CD14-positive monocyte (primary cell): ENCODE measurements around the gene KCNG2. TPM values are rescaled to one million over a fixed set of nuclear protein-coding genes. Genes with fewer than 3 reads are reported as not detected.

ENCODE experiments used
- DNase-seq, 3 donors: peaks; one replicate each; pipeline ENCODE4 v3.0.0-alpha.2; 2011 to 2022
- H2AFZ ChIP-seq: 2 replicates; pipeline ENCODE4 v1.6.0; 2012; ENCODE audit warnings: mild to moderate bottlenecking, low read depth, low read length, inconsistent platforms; ENCODE audit not compliant: insufficient read depth, poor library complexity, severe bottlenecking
- H3K27ac ChIP-seq, 2 donors: 1 replicate in 1 of 2; 2 replicates in 1 of 2; pipeline ENCODE4 v1.5.1; 2012 to 2013; ENCODE audit warnings: low read length in 2 of 2, control low read depth in 1 of 2, inconsistent platforms in 1 of 2, low read depth in 1 of 2, mild to moderate bottlenecking in 1 of 2
- H3K27me3 ChIP-seq, 2 donors: one replicate each; pipeline versions ENCODE4 v1.6.0 to v1.6.1; 2011 to 2013; ENCODE audit warnings: low read length in 2 of 2; ENCODE audit not compliant: control insufficient read depth in 2 of 2, insufficient read depth in 2 of 2
- H3K36me3 ChIP-seq, 2 donors: replicated peaks in 1 of 2; 1 replicate in 1 of 2; 2 replicates in 1 of 2; pipeline versions ENCODE4 v1.5.1 to v1.6.1; 2012 to 2013; ENCODE audit warnings: low read length in 2 of 2, control low read depth in 1 of 2, inconsistent platforms in 1 of 2, mild to moderate bottlenecking in 1 of 2; ENCODE audit not compliant: insufficient read depth in 2 of 2, control insufficient read depth in 1 of 2
- H3K4me1 ChIP-seq, 2 donors: 1 replicate in 1 of 2; 2 replicates in 1 of 2; pipeline versions ENCODE4 v1.5.1 to v1.6.1; 2012 to 2013; ENCODE audit warnings: low read length in 2 of 2, control low read depth in 1 of 2, inconsistent platforms in 1 of 2, mild to moderate bottlenecking in 1 of 2, moderate library complexity in 1 of 2; ENCODE audit not compliant: insufficient read depth in 2 of 2, control insufficient read depth in 1 of 2
- H3K4me2 ChIP-seq: replicated peaks from 2 replicates; pipeline ENCODE3; 2012; ENCODE audit warnings: low read length, moderate library complexity, mild to moderate bottlenecking; ENCODE audit not compliant: poor library complexity, severe bottlenecking; ENCODE audit errors: extremely low read depth
- H3K4me3 ChIP-seq, 3 experiments: fragments of 200-600 bp in 1 of 3; sonication (generic) in 1 of 3; replicated peaks in 1 of 3; 1 replicate in 2 of 3; 2 replicates in 1 of 3; pipeline ENCODE4 v1.5.1; 2011 to 2013; ENCODE audit warnings: low read length in 3 of 3, mild to moderate bottlenecking in 3 of 3, control low read depth in 2 of 3, low read depth in 2 of 3, inconsistent platforms in 1 of 3, moderate library complexity in 1 of 3
- H3K79me2 ChIP-seq: 2 replicates; pipeline ENCODE4 v1.6.0; 2012; ENCODE audit warnings: mild to moderate bottlenecking, control low read depth, inconsistent platforms, low read length, moderate library complexity; ENCODE audit not compliant: insufficient read depth
- H3K9ac ChIP-seq: 2 replicates; pipeline ENCODE4 v1.6.0; 2017; ENCODE audit warnings: low read length, mild to moderate bottlenecking; ENCODE audit not compliant: insufficient read depth, poor library complexity, severe bottlenecking
- H3K9me3 ChIP-seq, 2 donors: replicated peaks in 1 of 2; 1 replicate in 1 of 2; 2 replicates in 1 of 2; pipeline versions ENCODE4 v1.5.1 to v1.6.1; 2012 to 2013; ENCODE audit warnings: low read length in 2 of 2, control low read depth in 1 of 2; ENCODE audit not compliant: control insufficient read depth in 1 of 2, insufficient read depth in 1 of 2
- H4K20me1 ChIP-seq: 2 replicates; pipeline ENCODE4 v1.6.0; 2012; ENCODE audit warnings: mild to moderate bottlenecking, low read length, control low read depth, moderate library complexity; ENCODE audit not compliant: insufficient read depth
- H3K27ac Mint-ChIP-seq, 7 donors: one replicate each; pipeline ENCODE4 v1.8.0; 2020; ENCODE audit warnings: mild to moderate bottlenecking in 7 of 7, mixed read lengths in 7 of 7, moderate library complexity in 6 of 7, inconsistent platforms in 2 of 7
- H3K27me3 Mint-ChIP-seq, 3 donors: one replicate each; pipeline ENCODE4 v1.8.0; 2021 to 2022; ENCODE audit warnings: low read depth in 3 of 3, mild to moderate bottlenecking in 3 of 3, mixed read lengths in 3 of 3, moderate library complexity in 3 of 3, inconsistent platforms in 1 of 3
- H3K36me3 Mint-ChIP-seq, 2 donors: one replicate each; pipeline ENCODE4 v1.8.0; 2020; ENCODE audit warnings: mixed read lengths in 2 of 2, inconsistent platforms in 1 of 2, mild to moderate bottlenecking in 1 of 2
- H3K4me1 Mint-ChIP-seq: one replicate; pipeline ENCODE4 v1.8.0; 2020; ENCODE audit warnings: mild to moderate bottlenecking, mixed read lengths
- H3K4me3 Mint-ChIP-seq, 2 donors: one replicate each; pipeline ENCODE4 v1.8.0; 2020; ENCODE audit warnings: mild to moderate bottlenecking in 2 of 2, mixed read lengths in 2 of 2, moderate library complexity in 1 of 2
- H3K9me3 Mint-ChIP-seq, 7 donors: one replicate each; pipeline ENCODE4 v1.8.0; 2020 to 2022; ENCODE audit warnings: mixed read lengths in 7 of 7, mild to moderate bottlenecking in 6 of 7, moderate library complexity in 6 of 7, inconsistent platforms in 2 of 7
- WGBS: methylation state at CpG from one replicate; pipeline ENCODE4 v1.1.5; 2013; ENCODE audit warnings: missing lambda C conversion rate; ENCODE audit not compliant: insufficient coverage; 5-methylcytosine and 5-hydroxymethylcytosine counted together
- intact Hi-C, 2 donors: fragments of 100-400 bp; cut with micrococcal nuclease; formaldehyde crosslinking; loops; one replicate each; pipeline versions ENCODE4 v1.15.0 to v1.15.1; 2023
- polyA plus RNA-seq, 3 donors: library from polyadenylated mRNA; depleted of rRNA in 1 of 3; unstranded in 2 of 3; stranded (reverse) in 1 of 3; fragments of 300-500 nt in 2 of 3; fragments of >200 nt in 1 of 3; fragmentation: Illumina TruSeq in 2 of 3; gene quantifications; 1 replicate in 2 of 3; 2 replicates in 1 of 3; pipeline ENCODE4 v1.2.3, GENCODE V29; 2012 to 2021
- TF ChIP-seq, protein P1 (sequence below): fragments of 200-600 bp; IDR thresholded peaks from one replicate; pipeline ENCODE4 v1.8.0; 2022; ENCODE audit warnings: antibody characterized with exemption, mild to moderate bottlenecking

KCNG2 gene
- polyA plus RNA-seq, 3 donors: 0.04 TPM; not detected in 2

DNA sequence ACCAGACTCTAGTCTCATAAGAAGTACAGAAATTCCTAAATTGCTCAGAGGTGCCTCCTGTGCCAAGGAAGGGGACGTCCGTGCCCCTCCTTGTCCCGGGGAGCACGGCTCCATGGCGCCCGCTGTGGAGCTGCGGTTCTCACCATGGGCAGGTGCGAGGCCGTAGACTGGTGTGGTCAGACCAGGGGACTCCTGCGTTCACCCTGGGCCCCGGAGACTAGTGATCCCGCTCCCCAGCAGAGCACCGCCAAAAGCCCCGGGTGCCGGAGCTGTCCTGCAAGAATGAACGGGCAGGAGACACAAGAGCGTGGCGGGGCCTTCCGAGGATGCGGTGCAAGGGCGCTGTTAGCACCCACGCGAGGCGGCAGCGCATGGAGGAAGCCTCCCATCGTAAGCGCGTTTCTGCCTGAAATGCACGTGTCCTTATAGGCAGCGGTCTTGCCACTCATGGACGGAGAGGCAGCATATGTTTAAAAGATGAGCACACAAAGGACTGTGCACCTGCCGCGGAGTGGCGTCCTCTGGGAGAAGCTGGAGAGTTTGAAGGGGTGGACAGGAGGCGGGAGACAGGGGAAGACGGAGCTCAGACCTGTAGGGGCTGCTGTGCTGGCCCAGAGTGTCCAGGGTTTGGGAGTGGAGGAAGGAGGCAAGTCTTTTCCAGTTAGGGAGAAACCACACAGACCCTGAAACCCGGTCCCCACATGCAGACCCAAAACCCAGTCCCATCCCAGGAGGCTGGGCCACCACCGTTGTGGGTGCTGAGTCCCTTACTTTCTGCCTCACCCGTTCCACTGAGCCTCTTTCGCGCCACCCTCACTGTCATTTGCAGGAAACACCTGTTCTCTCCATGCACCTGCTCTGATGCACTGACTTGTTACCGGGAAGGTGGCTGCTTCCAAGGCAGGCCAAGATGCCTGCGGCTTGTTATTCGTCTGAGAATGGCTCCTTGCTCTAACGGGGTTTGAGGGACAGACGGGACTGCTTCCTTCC, 7.5 kb upstream of the KCNG2 start:
- peaks cover 52 to 85% of the 10 kb centered on the region in 2 donors for H3K4me1 ChIP-seq
- TF ChIP-seq, protein P1, sequence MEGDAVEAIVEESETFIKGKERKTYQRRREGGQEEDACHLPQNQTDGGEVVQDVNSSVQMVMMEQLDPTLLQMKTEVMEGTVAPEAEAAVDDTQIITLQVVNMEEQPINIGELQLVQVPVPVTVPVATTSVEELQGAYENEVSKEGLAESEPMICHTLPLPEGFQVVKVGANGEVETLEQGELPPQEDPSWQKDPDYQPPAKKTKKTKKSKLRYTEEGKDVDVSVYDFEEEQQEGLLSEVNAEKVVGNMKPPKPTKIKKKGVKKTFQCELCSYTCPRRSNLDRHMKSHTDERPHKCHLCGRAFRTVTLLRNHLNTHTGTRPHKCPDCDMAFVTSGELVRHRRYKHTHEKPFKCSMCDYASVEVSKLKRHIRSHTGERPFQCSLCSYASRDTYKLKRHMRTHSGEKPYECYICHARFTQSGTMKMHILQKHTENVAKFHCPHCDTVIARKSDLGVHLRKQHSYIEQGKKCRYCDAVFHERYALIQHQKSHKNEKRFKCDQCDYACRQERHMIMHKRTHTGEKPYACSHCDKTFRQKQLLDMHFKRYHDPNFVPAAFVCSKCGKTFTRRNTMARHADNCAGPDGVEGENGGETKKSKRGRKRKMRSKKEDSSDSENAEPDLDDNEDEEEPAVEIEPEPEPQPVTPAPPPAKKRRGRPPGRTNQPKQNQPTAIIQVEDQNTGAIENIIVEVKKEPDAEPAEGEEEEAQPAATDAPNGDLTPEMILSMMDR: no peak
- H3K36me3 Mint-ChIP-seq: peaks cover 12% of the 10 kb centered on the region in 2 donors
- 71% methylated on average over 43 of the region's 46 CpGs for WGBS
- peaks cover 3 to 16% (median 8%) of the 10 kb centered on the region in 7 donors for H3K9me3 Mint-ChIP-seq
- no peak overlapping the region for H3K27ac ChIP-seq
- H3K4me3 Mint-ChIP-seq: peak overlapping the region in 1 of 2 donors; percentile 62
- no peak overlapping the region for H3K4me3 ChIP-seq
- H3K27me3 ChIP-seq: peaks cover 10 to 38% of the 10 kb centered on the region in 2 donors
- no peak overlapping the region for H3K9ac ChIP-seq
- H3K9me3 ChIP-seq: peaks cover 0 to 5% of the 10 kb centered on the region in 2 donors
- H3K36me3 ChIP-seq: no peaks in the 10 kb centered on the region
- peaks cover 28 to 53% (median 43%) of the 10 kb centered on the region in 3 donors for H3K27me3 Mint-ChIP-seq
- intact Hi-C loops: loop anchor here in 1 of 2 donors (10.0 kb wide), 3 partner anchors 105 to 195 kb away; partner anchors contain the start of genes SLC66A2 and TXNL4A
- no peaks in the 10 kb centered on the region for H3K79me2 ChIP-seq
- H3K27ac Mint-ChIP-seq: peak overlapping the region in 1 of 7 donors; percentile 18
- no peak overlapping the region for H2AFZ ChIP-seq
- no peak for DNase-seq
- no peak overlapping the region for H3K4me2 ChIP-seq
- no peaks in the 10 kb centered on the region for H4K20me1 ChIP-seq
- peaks cover 75% of the 10 kb centered on the region for H3K4me1 Mint-ChIP-seq
